ENCODE measurements around the gene CSKMT. TPM values are rescaled to one million over a fixed set of nuclear protein-coding genes. Genes with fewer than 3 reads are reported as not detected.

Gene CSKMT
- total RNA-seq, 1 donor: 11.2 TPM

DNA sequence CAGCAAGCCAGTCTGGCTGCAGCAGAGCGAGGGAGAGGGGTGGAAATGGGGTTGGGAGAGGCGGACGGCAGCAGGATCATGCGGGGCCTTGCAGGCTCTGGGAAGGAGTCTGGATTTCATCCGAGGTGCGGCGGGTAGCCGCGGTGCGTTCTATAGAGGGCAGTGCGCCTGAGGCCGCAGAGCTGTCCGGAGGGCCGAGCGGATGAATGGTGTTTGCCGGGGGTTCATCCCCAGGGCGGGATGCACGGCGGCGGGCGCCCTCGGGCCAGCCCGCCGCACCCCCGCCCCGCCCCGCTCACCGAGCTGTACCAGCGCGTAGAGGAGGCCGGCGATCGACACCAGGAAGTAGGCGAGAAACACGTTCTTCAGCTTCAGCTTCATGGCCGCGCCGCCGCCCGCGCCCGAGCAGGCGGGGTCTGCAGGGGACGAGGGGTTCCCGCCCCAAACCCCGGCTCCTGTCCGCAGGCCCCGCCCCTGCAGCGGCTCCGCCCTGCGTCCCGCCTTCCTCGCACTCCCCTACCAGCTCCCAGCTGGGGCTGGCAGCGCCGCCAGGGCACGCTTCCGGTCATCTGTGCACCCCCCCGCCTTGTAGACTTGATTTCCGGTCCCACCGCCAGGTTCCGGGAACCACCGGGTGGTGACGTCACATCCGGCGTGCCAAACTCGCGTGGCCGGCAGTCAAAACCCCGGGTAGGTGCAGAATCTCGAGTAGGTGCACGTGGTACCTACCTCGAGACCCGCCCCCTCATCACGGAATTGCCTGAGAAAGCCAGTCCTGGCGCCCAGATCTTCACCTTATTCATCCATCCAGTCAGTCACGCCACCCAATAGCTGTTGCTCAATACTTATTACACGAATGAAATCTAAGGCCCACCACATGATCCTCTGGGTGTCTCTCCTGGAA, 43.3 kb upstream of the CSKMT start, which contains the start of gene B3GAT3:
Gene B3GAT3 (minus strand): TSS at position 420 of the 904 bp plus-strand sequence. CDS start 39 bp downstream, at position 381.
- Histone ChIP-seq H3K4me1 (ENCODE audit: insufficient read depth, low read length) (peaks cover 14% of the 10 kb centered on the region), H3K9me3 (ENCODE audit: low read depth, low read length) (no peaks in the 10 kb centered on the region), H3K4me3 (ENCODE audit: insufficient read depth, low read length) (peak within 1 kb of the TSS; percentile 88), H3K27me3 (ENCODE audit: insufficient read depth, low read length) (no peaks in the 10 kb centered on the region), H4K20me1 (ENCODE audit: insufficient read depth, low read length) (no peaks in the 10 kb centered on the region), H3K36me3 (ENCODE audit: insufficient read depth, low read length) (peaks cover 31% of the 10 kb centered on the region), H3K4me2 (ENCODE audit: insufficient read depth, low read length) (peak within 1 kb of the TSS; percentile 92), H3K27ac (ENCODE audit: low read depth, low read length) (peak within 1 kb of the TSS; percentile 84), H2AFZ (ENCODE audit: low read length) (peak within 1 kb of the TSS; percentile 86), H3K79me2 (ENCODE audit: insufficient read depth, low read length) (peaks cover 15% of the 10 kb centered on the region)
- DNase-seq (ENCODE audit: insufficient read length, low spot score, missing footprints): peak; percentile 100
- TF ChIP-seq, protein P1, sequence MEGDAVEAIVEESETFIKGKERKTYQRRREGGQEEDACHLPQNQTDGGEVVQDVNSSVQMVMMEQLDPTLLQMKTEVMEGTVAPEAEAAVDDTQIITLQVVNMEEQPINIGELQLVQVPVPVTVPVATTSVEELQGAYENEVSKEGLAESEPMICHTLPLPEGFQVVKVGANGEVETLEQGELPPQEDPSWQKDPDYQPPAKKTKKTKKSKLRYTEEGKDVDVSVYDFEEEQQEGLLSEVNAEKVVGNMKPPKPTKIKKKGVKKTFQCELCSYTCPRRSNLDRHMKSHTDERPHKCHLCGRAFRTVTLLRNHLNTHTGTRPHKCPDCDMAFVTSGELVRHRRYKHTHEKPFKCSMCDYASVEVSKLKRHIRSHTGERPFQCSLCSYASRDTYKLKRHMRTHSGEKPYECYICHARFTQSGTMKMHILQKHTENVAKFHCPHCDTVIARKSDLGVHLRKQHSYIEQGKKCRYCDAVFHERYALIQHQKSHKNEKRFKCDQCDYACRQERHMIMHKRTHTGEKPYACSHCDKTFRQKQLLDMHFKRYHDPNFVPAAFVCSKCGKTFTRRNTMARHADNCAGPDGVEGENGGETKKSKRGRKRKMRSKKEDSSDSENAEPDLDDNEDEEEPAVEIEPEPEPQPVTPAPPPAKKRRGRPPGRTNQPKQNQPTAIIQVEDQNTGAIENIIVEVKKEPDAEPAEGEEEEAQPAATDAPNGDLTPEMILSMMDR (IDR thresholded peaks at IDR 0.05; ENCODE audit: extremely low read depth, low read depth, low read length): no peak

DNA sequence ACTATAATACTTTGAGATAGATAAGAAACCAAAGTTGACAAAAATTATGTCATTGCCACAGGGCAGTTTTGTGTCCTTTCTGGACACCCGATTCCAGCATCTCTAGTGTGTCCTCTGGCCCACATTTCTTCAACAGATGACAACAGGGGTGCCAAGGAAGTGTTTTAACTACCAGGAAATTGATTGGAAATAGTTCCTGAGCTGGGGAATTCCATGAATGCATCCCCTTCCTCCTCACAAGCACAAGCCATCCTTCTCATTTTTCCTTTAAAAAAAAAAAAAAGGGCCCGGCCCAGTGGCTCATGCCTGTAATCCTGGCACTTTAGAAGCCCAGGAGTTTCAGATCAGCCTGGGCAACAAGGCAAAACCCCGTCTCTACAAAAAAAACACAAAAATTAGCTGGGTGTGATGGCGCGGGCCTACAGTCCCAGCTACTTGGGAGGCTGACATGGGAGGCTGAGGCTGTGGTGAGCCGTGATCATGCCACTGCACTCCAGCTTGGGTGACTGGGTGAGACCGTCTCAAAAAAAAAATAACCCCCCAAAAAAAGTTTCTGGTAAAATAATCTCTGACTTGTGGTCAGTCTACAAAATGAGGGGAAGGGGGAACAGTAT, 42.5 kb upstream of the CSKMT start:
- peak overlapping the region; percentile 88 for H3K4me3 ChIP-seq (ENCODE audit: insufficient read depth, low read length)
- H2AFZ ChIP-seq (ENCODE audit: low read length): peak overlapping the region; percentile 86
- peak overlapping the region; percentile 92 for H3K4me2 ChIP-seq (ENCODE audit: insufficient read depth, low read length)
- H3K27ac ChIP-seq (ENCODE audit: low read depth, low read length): peak overlapping the region; percentile 84
- TF ChIP-seq, protein P1 (IDR thresholded peaks at IDR 0.05; ENCODE audit: extremely low read depth, low read depth, low read length): no peak
- no peaks in the 10 kb centered on the region for H3K27me3 ChIP-seq (ENCODE audit: insufficient read depth, low read length)
- H3K9me3 ChIP-seq (ENCODE audit: low read depth, low read length): no peaks in the 10 kb centered on the region
- no peaks in the 10 kb centered on the region for H4K20me1 ChIP-seq (ENCODE audit: insufficient read depth, low read length)
- peaks cover 14% of the 10 kb centered on the region for H3K4me1 ChIP-seq (ENCODE audit: insufficient read depth, low read length)
- peak; percentile 34 for DNase-seq (ENCODE audit: insufficient read length, low spot score, missing footprints)
- H3K36me3 ChIP-seq (ENCODE audit: insufficient read depth, low read length): peaks cover 32% of the 10 kb centered on the region
- H3K79me2 ChIP-seq (ENCODE audit: insufficient read depth, low read length): peaks cover 15% of the 10 kb centered on the region

DNA sequence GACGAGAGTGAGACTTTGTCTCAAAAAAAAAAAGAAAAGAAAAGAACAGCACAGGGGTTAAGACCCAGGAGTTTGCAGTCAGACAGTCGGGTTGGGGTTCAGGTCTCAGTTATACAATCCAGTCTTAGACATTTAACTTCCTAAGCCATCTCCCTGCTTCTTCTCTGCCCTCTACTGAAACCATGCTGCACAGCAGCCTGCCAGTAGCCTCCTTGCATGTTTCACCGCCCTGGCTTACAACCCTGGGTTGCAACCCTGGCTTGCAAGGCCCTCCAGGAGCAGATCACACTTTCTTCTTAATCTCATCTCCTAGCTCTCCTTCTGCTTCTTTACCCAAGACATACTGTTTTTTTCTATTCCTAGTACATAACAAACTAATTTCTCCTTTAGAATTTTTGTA, 37.4 kb upstream of the CSKMT start:
- Histone ChIP-seq H3K4me1 (ENCODE audit: insufficient read depth, low read length) (no peaks in the 10 kb centered on the region), H3K36me3 (ENCODE audit: insufficient read depth, low read length) (peaks cover 77% of the 10 kb centered on the region), H2AFZ (ENCODE audit: low read length) (no peak overlapping the region), H4K20me1 (ENCODE audit: insufficient read depth, low read length) (no peaks in the 10 kb centered on the region), H3K27me3 (ENCODE audit: insufficient read depth, low read length) (no peaks in the 10 kb centered on the region), H3K79me2 (ENCODE audit: insufficient read depth, low read length) (no peaks in the 10 kb centered on the region), H3K9me3 (ENCODE audit: low read depth, low read length) (no peaks in the 10 kb centered on the region), H3K4me2 (ENCODE audit: insufficient read depth, low read length) (no peak overlapping the region), H3K27ac (ENCODE audit: low read depth, low read length) (no peak overlapping the region), H3K4me3 (ENCODE audit: insufficient read depth, low read length) (no peak overlapping the region)
- TF ChIP-seq, protein P1 (IDR thresholded peaks at IDR 0.05; ENCODE audit: extremely low read depth, low read depth, low read length): no peak
- peak; percentile 26 for DNase-seq (ENCODE audit: insufficient read length, low spot score, missing footprints)

DNA sequence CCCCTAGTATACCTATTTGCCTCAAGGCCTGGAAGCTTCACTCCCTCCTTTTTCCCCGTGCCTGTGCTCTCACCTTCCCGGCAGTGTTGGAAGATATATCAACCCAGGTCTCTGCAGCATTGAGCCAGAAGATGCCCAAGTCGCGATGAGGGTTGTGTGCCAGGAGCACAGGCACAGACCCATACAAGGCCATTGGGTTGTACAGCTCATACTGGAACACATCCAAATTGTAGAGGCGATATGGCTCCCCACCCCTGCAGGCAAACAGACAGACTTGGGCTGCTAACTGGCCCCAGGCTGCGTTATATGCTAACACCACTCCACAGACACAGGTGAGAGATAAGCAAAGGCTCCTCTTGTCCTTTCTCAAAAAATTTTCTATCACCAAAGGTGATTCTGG, 32.6 kb upstream of the CSKMT start:
- no peaks in the 10 kb centered on the region for H3K9me3 ChIP-seq (ENCODE audit: low read depth, low read length)
- peak; percentile 22 for DNase-seq (ENCODE audit: insufficient read length, low spot score, missing footprints)
- no peak overlapping the region for H3K27ac ChIP-seq (ENCODE audit: low read depth, low read length)
- no peak overlapping the region for H3K4me2 ChIP-seq (ENCODE audit: insufficient read depth, low read length)
- H3K79me2 ChIP-seq (ENCODE audit: insufficient read depth, low read length): peaks cover 11% of the 10 kb centered on the region
- no peaks in the 10 kb centered on the region for H4K20me1 ChIP-seq (ENCODE audit: insufficient read depth, low read length)
- peaks cover 85% of the 10 kb centered on the region for H3K36me3 ChIP-seq (ENCODE audit: insufficient read depth, low read length)
- no peak overlapping the region for H3K4me3 ChIP-seq (ENCODE audit: insufficient read depth, low read length)
- no peaks in the 10 kb centered on the region for H3K27me3 ChIP-seq (ENCODE audit: insufficient read depth, low read length)
- no peak overlapping the region for H2AFZ ChIP-seq (ENCODE audit: low read length)
- TF ChIP-seq, protein P1 (IDR thresholded peaks at IDR 0.05; ENCODE audit: extremely low read depth, low read depth, low read length): no peak
- no peaks in the 10 kb centered on the region for H3K4me1 ChIP-seq (ENCODE audit: insufficient read depth, low read length)

Data from osteoblast (primary cell).